ENCODE measurements around the gene RBFA.
"Not testable (repeated sequence)": the region's sequence is repeated elsewhere in the genome, so short reads cannot be mapped to it uniquely, and the experiment has no call there.

RBFA gene, protein sequence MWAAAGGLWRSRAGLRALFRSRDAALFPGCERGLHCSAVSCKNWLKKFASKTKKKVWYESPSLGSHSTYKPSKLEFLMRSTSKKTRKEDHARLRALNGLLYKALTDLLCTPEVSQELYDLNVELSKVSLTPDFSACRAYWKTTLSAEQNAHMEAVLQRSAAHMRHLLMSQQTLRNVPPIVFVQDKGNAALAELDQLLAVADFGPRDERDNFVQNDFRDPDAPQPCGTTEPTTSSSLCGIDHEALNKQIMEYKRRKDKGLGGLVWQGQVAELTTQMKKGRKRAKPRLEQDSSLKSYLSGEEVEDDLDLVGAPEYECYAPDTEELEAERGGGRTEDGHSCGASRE

DNA sequence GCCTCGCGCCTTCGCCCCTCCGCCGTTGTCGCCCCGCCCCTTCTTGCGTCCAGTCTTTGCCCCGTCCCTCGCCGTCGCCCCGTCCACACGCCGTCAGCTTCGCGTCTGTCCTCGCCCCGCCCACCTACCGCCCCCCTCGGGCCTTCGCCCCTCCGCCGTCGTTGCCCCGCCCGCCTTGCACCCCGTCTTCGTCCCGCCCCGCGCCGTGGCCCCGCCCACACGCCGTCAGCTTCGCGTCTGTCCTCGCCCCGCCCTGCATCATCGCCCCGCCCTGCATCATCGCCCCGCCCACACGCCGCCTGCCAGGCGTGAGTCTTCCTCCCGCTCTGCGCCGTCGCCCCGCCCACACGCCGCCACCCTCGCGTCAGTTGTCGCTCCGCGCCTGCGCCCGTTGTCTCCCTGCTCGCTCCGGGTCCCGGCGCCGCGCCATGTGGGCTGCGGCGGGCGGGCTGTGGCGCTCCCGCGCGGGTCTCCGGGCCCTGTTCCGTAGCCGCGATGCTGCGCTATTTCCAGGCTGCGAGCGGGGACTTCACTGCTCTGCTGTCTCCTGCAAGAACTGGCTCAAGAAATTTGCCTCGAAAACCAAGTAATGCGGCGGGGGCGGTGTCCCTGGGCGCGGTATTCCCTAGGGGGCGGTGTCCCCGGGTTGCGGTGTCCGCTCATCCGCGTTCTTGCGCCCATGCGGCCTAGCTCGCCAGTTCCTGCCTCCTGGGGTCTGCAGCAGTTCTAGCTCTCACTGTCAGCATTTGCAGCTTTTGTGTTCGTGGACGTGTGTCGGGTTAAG is at the start of gene RBFA:
Gene RBFA (plus strand): TSS at position 367 of the 784 bp plus-strand sequence. CDS start 62 bp downstream, at position 429.
- DNase-seq (ENCODE audit: low spot score): peak; percentile 98

DNA sequence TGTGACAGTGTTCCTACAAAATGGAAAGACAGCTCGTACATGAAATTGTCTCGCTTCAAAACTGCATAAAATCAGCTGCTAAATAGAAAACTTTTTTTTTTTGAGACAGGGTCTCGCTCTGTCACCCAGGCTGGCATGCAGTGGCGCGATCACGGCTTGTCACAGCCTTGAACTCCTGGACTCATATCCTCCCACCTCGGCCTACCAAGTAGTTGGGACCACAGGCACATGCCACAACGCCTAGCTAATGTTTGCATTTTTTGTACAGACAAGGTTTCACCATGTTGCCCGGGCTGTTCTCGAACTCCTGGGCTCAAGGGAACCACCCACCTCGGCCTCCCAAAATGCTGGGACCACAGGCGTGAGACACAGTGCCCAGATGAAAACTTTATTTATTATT is 49.1 kb upstream of the RBFA start:
- no peak for DNase-seq (ENCODE audit: low spot score)

- DNase-seq (ENCODE audit: low spot score): no peak
These were observed 47.5 kb upstream of the RBFA start for GRCh38 chr18:79986726-79987125.

- no peak for DNase-seq (ENCODE audit: low spot score)
These were observed 46.7 kb upstream of the RBFA start for GRCh38 chr18:79987566-79987965.

DNA sequence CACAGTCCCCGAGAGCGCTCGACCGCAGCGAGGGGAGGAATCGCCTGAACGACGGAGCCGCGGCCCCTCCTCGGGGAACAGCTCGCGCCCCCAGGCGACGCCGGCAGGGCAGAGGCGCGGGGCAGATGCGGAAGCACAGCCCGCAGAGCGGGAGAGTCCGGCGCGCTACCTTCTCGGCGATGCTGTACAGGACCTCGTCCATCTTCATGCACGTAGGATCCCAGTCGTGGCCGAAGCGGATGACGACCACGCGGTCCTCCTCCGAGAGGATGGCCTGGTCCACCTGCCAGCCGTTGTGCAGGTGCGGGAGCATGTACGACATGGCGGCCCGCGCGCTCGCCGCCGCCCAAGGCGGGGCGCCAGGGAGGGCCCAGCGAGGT is 46.2 kb upstream of the RBFA start:
- peak; percentile 65 for DNase-seq (ENCODE audit: low spot score)

DNA sequence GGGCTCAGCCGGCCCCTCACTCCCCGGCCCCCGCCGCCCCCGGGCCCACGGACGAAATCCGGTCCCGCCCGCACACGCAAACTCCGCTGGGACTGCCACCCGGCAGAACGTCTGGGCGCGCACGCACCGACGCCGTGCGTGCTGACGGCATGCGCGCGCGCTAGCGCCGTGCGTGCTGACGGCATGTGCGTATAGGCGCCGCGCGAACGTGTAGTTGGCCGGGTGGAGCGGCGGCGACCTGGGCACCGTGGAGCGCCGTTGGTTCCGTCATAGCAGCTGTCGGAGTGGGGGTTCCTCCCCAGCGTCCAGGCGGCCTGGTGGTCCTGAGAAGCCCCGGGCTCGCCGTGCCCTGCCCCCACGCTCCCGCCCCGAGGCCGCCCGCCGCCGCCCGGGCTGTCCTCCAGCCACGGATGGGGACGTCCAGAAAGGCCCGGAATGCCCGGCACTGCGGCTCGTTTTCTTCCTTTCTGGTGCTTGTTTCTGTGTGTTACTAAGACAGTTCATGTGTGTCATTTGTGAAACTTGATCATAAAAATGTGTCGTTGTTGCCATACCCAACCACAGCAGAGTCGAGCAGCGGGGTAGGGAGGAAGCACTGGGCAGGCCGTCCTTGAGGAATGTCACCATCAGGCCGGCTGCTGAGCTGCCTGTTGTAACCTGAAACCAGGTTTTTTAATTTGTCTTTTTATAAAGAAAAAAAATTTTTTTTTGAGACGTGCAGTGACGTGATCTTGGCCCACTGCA is 45.6 kb upstream of the RBFA start, which contains the start of gene TXNL4A:
Gene TXNL4A (minus strand): TSS at position 113 of the 744 bp plus-strand sequence. CDS start 171 bp downstream, outside the sequence.
- DNase-seq (ENCODE audit: low spot score): peak; percentile 90

- DNase-seq (ENCODE audit: low spot score): no peak
These were observed 45.1 kb upstream of the RBFA start for GRCh38 chr18:79989195-79989497.

DNA sequence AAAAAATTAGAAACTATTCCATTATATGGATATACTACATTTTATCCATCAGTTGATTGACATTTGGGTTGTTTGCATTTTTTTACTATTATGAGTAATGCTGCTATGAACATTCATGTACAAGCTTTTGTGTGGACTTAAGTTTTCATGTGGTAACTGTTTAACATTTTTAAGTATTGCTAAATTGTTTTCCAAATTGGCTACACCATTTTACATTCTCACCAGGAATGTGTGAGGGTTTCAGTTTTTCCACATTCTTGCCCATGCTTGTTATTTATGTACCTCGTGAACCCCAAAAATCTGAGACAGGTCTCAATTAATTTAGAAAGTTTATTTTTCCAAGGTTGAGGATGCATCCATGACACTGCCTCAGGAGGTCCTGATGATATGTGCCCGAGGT is 42.7 kb upstream of the RBFA start:
- no peak for DNase-seq (ENCODE audit: low spot score)

DNA sequence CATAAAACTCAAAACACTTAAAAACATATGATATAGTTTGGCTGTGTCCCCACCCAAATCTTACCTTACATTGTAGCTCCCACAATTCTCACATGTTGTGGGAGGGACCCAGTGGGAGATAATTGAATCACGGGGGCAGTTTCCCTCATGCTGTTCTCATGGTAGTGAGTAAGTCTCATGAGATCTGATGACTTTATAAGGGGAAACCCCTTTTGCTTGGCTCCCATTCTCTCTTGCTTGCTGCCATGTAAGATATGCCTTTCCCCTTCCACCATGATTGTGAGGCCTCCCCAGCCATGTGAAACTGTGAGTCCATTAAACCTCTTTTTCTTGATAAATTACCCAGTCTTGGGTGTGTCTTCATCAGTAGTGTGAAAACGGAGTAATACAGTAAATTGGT is 34.5 kb upstream of the RBFA start:
- not testable (repeated sequence) for DNase-seq (ENCODE audit: low spot score)

- no peak for DNase-seq (ENCODE audit: low spot score)
These were observed 33.4 kb upstream of the RBFA start for GRCh38 chr18:80000877-80001276.

DNA sequence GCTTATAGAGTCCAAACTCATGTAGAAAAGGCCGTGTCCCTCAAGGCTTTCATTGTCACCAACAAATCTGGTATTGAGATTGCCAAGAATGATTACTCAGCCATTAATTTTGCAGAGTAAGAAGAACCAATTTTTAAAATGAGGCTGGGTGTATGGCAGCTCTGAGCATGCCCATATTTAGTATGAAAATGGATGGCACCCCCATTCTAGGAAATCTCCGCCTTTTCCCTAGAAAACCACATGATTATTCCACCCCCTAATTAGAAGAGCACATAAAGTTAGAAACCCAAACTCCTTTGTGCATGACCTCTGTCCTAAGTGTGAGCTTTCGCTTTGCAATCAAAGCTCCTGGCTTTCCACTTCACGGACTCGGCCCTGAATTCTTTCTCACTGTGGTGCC is 31.8 kb upstream of the RBFA start:
- DNase-seq (ENCODE audit: low spot score): no peak

DNA sequence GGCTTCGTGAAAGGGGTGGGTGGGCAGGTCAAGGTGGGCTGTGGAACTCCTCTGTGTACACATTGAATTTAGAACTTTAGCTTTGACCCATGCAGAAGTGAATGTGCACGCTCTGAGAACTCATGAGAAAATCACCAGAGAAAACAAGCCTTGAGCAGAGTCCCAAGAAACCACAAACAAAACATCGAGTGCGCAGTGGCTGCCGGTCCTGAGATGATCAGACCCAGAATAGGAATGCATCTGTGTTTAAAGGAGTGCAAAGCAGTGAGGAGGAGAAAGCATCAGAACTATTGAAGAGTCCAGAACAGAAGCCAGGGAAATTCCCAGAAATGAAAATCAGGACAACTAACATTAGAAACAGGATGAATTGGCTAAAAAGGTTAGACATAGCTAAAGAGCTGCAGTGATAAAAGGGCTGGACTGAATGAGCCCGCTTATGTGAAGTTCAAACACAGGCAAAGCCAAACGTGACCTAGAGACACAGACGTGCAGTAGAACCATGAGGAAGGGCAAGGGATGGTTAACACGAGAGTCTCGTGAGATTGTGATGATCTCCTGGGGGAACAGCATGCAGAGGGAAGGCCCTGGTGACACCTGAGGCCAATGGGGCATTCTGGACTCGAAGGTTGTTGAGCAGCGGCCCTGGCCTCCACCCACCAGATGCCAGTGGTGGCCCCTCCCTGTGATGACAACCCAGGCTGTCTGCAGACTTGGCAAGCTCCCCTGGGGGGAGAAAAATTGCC is 29.5 kb upstream of the RBFA start:
- no peak for DNase-seq (ENCODE audit: low spot score)

DNA sequence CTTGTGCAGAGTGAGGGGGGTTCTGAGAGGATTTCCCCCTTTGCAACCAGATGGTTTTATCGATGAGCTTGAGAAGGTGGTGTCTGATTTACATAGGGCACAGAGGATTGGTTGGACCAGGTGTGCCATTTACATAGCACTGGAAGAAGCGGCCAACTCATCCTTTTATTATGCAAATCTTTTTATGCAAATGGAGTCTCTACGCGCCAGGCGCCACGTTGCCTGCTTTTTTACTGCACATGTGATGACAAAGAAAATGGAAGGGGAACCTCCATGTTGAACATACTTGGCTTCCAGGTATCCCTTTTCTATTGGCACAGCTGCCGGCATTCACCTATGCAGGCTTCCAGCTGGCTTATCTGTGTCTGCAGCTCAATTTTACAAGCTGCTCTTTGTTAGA is 27.5 kb upstream of the RBFA start:
- no peak for DNase-seq (ENCODE audit: low spot score)

GRCh38 chr18:80009661-80010550 is 24.3 kb upstream of the RBFA start:
- DNase-seq (ENCODE audit: low spot score): no peak

DNA sequence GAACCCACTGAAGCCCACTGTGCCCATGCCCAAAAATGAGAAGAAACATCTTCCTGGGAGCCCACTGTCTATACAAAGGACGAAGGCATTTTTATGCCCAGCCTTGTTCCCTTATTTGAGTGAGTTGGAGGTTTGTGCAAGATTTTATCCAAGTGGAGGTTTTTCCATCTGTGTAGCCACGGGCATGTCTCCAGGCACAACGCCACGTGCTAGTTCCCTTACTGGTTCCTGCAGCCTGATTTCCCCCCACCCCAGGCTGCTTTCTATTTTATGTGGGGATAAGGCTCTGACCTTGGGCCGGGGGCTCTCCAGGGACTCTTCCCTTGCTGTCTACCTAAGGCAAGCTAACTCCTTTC is 23.7 kb upstream of the RBFA start:
- no peak for DNase-seq (ENCODE audit: low spot score)

- DNase-seq (ENCODE audit: low spot score): not testable (repeated sequence)
These were observed 22.6 kb upstream of the RBFA start for GRCh38 chr18:80011496-80012137.

GRCh38 chr18:80012714-80013113 is 21.5 kb upstream of the RBFA start:
- DNase-seq (ENCODE audit: low spot score): no peak

GRCh38 chr18:80022613-80023012 is 11.6 kb upstream of the RBFA start:
- no peak for DNase-seq (ENCODE audit: low spot score)

- DNase-seq (ENCODE audit: low spot score): no peak
These were observed 11.1 kb upstream of the RBFA start for GRCh38 chr18:80023173-80023572.

- no peak for DNase-seq (ENCODE audit: low spot score)
These were observed 7.9 kb upstream of the RBFA start for GRCh38 chr18:80026363-80026762.

DNA sequence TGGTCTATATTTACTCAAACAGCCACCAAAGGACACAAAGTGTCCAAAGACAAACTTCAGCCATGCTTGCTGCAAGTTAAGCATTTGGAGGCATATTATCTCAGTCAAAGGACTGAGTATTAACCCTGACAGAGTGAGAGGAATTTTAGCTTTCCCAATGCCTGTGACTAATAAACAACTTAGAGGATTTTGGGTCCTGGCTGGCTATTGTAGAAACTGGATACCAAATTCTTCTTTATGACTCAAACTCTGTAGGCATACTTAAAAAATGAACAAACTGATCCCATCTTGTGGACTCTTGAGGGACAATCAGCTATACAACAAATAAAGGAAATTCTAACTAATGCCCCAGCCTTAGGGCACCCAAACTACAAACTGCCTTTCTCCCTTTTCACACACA is 6.5 kb upstream of the RBFA start:
- DNase-seq (ENCODE audit: low spot score): not testable (repeated sequence)
